GM18526 (cell line): ENCODE data around the gene CACNA1D.
A peak's percentile ranks its signal among the peaks of the same experiment; 100 is the strongest.

ENCODE experiments used
- POLR2A ChIP-seq: IDR thresholded peaks from 3 replicates; pipeline ENCODE4 v1.6.1; 2011; ENCODE audit not compliant: insufficient read length; ENCODE audit errors: extremely low read depth

The CACNA1D gene

DNA sequence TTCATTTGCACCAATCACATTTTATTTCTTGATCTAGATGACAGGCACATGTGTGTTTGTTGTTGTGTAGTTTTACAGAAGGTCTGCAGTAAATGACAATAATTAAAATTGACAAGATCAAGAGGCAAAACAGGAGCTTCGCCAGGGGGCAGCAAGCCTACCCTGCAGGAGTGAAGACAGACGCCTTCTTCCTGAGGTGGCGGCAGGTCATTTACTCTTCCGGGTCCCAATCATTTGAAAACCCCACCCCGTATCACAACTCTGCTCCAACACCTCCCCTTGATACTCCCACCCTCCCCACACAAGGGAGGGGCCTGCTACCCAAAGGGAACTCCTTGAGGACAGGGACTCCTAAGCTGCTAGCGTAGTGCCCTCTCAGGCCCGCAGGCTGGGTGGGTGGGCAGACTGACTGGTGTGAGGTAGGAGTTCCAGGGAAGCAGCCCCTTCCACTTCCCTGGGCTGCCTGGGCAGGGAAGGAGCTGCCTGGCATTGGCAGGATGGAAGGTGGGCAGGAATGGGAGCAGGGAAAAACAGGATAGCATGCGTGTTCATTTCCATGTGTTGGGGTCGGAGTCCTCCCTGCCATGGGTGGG, 338.7 kb downstream of the CACNA1D start:
- no peak for TF ChIP-seq POLR2A

GRCh38 chr3:53833700-53834099, 339.3 kb downstream of the CACNA1D start:
- TF ChIP-seq POLR2A = no peak

- TF ChIP-seq POLR2A = no peak
These were observed 340.2 kb downstream of the CACNA1D start for GRCh38 chr3:53834429-53835095.

DNA sequence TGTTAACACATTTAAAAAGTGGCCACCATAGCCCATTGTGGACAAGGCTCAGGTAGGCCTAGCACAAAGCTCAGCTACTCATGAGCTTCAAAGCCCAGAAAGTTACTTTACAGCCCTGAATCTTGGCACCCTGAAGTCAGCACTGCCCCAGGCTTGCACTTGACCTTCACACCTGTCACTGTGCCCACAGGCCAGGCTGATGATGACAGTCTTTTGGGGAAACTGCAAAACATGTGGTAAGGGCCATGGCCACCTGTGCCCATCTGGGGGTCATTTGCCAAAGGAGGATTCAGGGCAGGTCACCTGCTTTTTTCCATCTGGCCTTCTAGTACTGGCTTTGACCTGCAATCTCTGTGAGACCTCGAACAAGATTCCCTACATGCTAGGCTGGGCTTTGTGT, 340.8 kb downstream of the CACNA1D start:
- TF ChIP-seq POLR2A = no peak

DNA sequence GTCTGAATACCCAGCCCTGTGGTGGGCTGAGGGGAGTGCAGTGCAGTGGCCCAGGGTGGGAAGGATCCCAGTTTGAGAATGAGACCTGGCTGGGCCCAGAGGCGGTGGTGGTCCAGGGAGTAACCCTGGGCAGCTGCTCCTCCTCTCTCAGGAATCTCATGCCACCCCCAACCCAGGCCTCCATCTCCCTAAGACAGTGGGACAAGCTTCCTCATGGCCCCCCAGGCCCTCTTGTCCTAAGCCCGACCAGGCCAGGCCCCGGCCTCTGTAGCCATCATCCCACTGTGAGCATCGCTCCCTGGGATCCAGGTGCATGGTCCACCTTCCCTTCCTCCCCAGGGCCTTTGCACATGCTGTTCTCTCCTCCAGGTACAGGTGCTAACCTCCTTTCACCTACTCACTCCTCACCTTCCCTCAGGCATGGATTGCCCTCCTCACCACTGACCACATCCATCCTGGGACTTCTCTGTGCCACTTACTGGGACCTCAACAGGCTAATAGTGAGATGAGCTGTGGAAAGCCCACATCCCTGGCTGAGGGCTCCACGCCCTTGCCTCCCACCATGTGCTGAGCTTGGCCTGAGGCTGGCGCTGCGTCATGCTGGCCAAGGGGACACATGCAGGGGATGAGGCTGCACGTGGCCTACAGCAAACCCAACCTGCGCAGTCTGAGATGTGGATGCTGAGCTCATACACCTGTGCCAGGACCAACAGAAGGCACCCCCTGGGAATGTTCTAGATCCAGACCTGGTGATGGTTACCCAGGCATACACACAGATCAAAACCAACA, 341.9 kb downstream of the CACNA1D start:
- TF ChIP-seq POLR2A = no peak

- TF ChIP-seq POLR2A = no peak
These were observed 342.9 kb downstream of the CACNA1D start for GRCh38 chr3:53837331-53837730.

DNA sequence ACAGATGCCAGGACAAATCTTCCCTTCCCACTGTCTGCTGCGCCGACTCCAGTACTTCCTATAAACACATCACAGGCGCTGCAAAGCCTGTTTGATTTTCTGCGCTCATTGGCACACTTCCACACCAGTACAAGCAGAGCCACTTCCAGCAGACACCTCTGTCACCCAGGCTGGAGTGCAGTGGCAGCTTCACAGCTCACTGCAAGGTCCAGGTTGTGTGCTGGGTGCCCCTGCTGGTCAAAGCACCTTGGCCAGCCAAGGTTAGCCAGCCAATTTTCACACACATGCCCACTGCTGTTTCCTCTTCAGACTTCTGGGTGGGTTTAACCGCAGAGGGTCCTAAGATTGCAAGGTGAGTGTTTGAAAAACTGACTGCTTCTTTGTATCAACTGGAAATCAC, 346.9 kb downstream of the CACNA1D start:
- no peak for TF ChIP-seq POLR2A

DNA sequence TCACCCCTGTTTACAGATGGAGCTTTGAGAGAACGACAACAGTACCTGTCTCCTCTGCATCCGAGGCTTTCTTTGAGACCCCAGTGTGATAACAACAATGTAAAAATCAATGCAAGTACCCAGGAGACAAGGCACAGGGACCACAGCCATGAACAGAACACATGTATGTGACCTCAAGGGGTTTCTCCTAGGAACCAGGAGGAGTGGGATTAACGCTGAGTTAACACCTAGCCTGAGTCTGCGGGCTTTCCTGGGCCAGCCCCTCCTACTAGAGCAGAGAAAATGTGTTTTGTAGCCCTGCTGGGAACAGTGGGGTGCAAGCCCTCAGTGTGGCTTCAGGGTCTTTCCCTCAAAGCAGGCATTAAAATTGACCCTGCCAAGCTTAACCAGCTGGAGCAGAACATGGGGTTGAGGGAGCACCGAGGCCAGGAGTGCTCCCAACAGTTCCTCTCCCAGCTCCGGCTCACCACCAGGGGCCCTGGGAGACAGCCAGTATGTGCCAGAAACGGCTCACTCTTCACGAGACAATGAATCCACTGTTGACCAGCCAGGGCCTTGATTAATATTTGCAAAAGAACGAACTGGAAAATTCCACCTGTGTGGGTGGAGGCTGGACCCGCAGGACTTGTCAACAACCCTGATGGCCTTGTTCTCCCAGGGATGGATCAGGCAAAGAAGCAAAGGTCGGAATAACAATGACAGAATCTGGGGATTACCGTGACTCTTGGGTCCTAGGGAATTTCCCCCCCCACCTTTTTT, 348.2 kb downstream of the CACNA1D start:
- no peak for TF ChIP-seq POLR2A

- no peak for TF ChIP-seq POLR2A
These were observed 349.1 kb downstream of the CACNA1D start for GRCh38 chr3:53843195-53844177.

- peak; percentile 23 for TF ChIP-seq POLR2A
These were observed 350.1 kb downstream of the CACNA1D start for GRCh38 chr3:53844262-53845102.

DNA sequence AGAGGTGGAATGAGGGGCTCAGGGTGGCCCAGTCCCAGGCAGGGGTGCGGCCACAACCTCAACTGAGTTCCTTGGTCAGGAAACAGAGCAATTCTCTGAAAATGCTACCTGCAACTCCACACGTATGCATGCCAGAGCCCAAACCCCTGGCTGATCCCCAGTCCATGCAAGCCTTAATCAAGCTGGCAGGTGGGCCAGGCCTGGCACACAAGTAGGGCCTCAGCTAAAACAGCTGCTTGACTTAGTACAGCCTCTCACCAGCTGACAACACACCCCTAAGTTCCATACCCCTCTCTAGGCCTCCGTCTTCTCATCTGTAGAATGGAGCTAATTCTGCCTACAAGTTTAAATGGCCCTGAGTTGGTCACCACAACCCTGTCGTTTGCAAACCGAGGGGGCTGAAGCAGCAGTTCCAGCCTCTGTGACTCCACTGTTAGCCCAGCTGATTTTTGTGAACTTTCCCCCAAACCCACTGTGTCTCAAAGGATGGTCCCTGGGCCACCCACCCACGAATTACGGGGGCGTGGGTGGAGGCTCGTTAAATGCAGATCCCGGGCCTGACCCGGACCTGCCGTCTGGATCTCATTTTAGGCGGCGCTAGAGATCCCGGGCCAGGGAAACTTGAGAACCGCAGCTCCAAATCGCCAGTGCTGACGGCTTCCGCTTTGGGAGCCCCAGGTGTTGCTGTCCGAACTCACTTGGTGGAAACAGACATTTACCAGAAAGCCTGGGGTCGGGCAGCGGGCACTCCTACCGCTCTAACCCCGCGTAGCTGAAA, 350.9 kb downstream of the CACNA1D start:
- TF ChIP-seq POLR2A = no peak

DNA sequence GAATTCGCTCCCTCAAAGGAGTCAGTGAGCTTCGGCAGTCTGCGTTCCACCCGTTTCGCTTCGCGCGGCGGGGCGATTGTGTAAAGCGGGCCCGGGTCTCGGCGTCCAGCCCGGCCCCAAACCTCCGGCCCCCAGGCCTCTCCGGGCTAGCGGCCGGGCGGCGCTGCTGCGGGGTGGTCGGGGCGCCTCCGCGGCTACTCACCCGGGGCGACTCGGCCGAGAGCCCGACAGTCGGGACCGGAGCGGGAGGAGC, 351.4 kb downstream of the CACNA1D start:
- no peak for TF ChIP-seq POLR2A

DNA sequence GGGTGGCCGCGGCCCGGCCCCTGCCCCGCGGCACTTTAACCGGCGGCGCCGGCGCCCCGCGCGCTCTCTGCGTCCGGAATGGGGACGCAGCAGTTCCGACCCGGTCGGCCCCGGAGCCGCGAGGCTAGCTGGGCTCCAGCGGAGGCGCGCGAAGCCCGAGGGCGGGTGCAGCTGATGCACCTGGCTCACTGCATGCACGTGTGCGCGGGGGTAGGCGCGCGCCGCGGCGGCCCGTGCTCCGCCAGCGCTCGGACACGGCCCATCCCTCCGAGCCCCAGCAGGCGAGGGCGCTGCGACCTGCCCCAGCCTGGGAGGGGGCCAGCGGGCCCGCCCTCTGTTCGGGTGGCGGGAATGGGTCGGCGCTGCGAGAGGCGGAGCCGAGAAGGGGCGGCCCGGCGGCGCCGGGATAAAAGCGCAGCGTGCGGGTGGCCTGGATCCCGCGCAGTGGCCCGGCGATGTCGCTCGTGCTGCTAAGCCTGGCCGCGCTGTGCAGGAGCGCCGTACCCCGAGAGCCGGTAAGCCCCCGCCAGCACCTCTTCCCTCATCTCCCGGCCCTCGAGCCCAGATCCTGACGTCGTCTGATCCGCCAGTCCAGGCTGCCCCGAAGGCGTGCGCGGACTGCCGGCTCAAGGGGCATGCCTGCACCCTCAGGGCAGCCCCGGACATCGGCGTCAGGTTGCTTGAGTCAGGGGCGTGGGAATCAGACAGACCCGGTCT, 351.9 kb downstream of the CACNA1D start, which contains the start of the genes CHDH and IL17RB:
TSS of gene CHDH (minus strand) at position 286 of the 717 bp plus-strand sequence. CDS start 22,411 bp downstream, outside the sequence.
TSS of gene IL17RB (plus strand) at position 435 of the 717 bp plus-strand sequence. CDS start at position 456, 21 bp downstream.
- peak; percentile 93 for TF ChIP-seq POLR2A

DNA sequence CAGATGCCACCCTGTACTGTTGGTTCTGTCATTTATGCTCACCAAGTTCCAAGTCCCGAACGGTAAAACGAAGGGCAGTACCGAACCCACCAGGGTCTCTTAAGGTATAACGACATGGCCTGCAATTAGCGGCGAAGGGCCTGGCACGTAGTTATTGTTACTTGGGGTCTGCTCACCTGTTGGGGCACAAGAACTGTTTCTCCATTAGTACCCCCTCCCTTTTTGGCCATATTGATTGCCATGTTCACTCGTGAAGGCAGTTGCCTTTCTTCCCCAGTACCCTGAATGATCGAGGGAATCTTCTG, 352.4 kb downstream of the CACNA1D start:
- no peak for TF ChIP-seq POLR2A
